CD14-positive monocyte (primary cell): Measurements from ENCODE around the gene KCTD16. TPM values are rescaled to one million over a fixed set of nuclear protein-coding genes. Genes with fewer than 3 reads are reported as not detected.

ENCODE experiments used
- DNase-seq, 3 donors: peaks; one replicate each; pipeline ENCODE4 v3.0.0-alpha.2; 2011 to 2022
- H2AFZ ChIP-seq: 2 replicates; pipeline ENCODE4 v1.6.0; 2012; ENCODE audit warnings: mild to moderate bottlenecking, low read depth, low read length, inconsistent platforms; ENCODE audit not compliant: insufficient read depth, poor library complexity, severe bottlenecking
- H3K27ac ChIP-seq, 2 donors: 1 replicate in 1 of 2; 2 replicates in 1 of 2; pipeline ENCODE4 v1.5.1; 2012 to 2013; ENCODE audit warnings: low read length in 2 of 2, control low read depth in 1 of 2, inconsistent platforms in 1 of 2, low read depth in 1 of 2, mild to moderate bottlenecking in 1 of 2
- H3K27me3 ChIP-seq, 2 donors: one replicate each; pipeline versions ENCODE4 v1.6.0 to v1.6.1; 2011 to 2013; ENCODE audit warnings: low read length in 2 of 2; ENCODE audit not compliant: control insufficient read depth in 2 of 2, insufficient read depth in 2 of 2
- H3K36me3 ChIP-seq, 2 donors: replicated peaks in 1 of 2; 1 replicate in 1 of 2; 2 replicates in 1 of 2; pipeline versions ENCODE4 v1.5.1 to v1.6.1; 2012 to 2013; ENCODE audit warnings: low read length in 2 of 2, control low read depth in 1 of 2, inconsistent platforms in 1 of 2, mild to moderate bottlenecking in 1 of 2; ENCODE audit not compliant: insufficient read depth in 2 of 2, control insufficient read depth in 1 of 2
- H3K4me1 ChIP-seq, 2 donors: 1 replicate in 1 of 2; 2 replicates in 1 of 2; pipeline versions ENCODE4 v1.5.1 to v1.6.1; 2012 to 2013; ENCODE audit warnings: low read length in 2 of 2, control low read depth in 1 of 2, inconsistent platforms in 1 of 2, mild to moderate bottlenecking in 1 of 2, moderate library complexity in 1 of 2; ENCODE audit not compliant: insufficient read depth in 2 of 2, control insufficient read depth in 1 of 2
- H3K4me2 ChIP-seq: replicated peaks from 2 replicates; pipeline ENCODE3; 2012; ENCODE audit warnings: low read length, moderate library complexity, mild to moderate bottlenecking; ENCODE audit not compliant: poor library complexity, severe bottlenecking; ENCODE audit errors: extremely low read depth
- H3K4me3 ChIP-seq, 3 experiments: fragments of 200-600 bp in 1 of 3; sonication (generic) in 1 of 3; replicated peaks in 1 of 3; 1 replicate in 2 of 3; 2 replicates in 1 of 3; pipeline ENCODE4 v1.5.1; 2011 to 2013; ENCODE audit warnings: low read length in 3 of 3, mild to moderate bottlenecking in 3 of 3, control low read depth in 2 of 3, low read depth in 2 of 3, inconsistent platforms in 1 of 3, moderate library complexity in 1 of 3
- H3K79me2 ChIP-seq: 2 replicates; pipeline ENCODE4 v1.6.0; 2012; ENCODE audit warnings: mild to moderate bottlenecking, control low read depth, inconsistent platforms, low read length, moderate library complexity; ENCODE audit not compliant: insufficient read depth
- H3K9ac ChIP-seq: 2 replicates; pipeline ENCODE4 v1.6.0; 2017; ENCODE audit warnings: low read length, mild to moderate bottlenecking; ENCODE audit not compliant: insufficient read depth, poor library complexity, severe bottlenecking
- H3K9me3 ChIP-seq, 2 donors: replicated peaks in 1 of 2; 1 replicate in 1 of 2; 2 replicates in 1 of 2; pipeline versions ENCODE4 v1.5.1 to v1.6.1; 2012 to 2013; ENCODE audit warnings: low read length in 2 of 2, control low read depth in 1 of 2; ENCODE audit not compliant: control insufficient read depth in 1 of 2, insufficient read depth in 1 of 2
- H4K20me1 ChIP-seq: 2 replicates; pipeline ENCODE4 v1.6.0; 2012; ENCODE audit warnings: mild to moderate bottlenecking, low read length, control low read depth, moderate library complexity; ENCODE audit not compliant: insufficient read depth
- H3K27ac Mint-ChIP-seq, 7 donors: one replicate each; pipeline ENCODE4 v1.8.0; 2020; ENCODE audit warnings: mild to moderate bottlenecking in 7 of 7, mixed read lengths in 7 of 7, moderate library complexity in 6 of 7, inconsistent platforms in 2 of 7
- H3K27me3 Mint-ChIP-seq, 3 donors: one replicate each; pipeline ENCODE4 v1.8.0; 2021 to 2022; ENCODE audit warnings: low read depth in 3 of 3, mild to moderate bottlenecking in 3 of 3, mixed read lengths in 3 of 3, moderate library complexity in 3 of 3, inconsistent platforms in 1 of 3
- H3K36me3 Mint-ChIP-seq, 2 donors: one replicate each; pipeline ENCODE4 v1.8.0; 2020; ENCODE audit warnings: mixed read lengths in 2 of 2, inconsistent platforms in 1 of 2, mild to moderate bottlenecking in 1 of 2
- H3K4me1 Mint-ChIP-seq: one replicate; pipeline ENCODE4 v1.8.0; 2020; ENCODE audit warnings: mild to moderate bottlenecking, mixed read lengths
- H3K4me3 Mint-ChIP-seq, 2 donors: one replicate each; pipeline ENCODE4 v1.8.0; 2020; ENCODE audit warnings: mild to moderate bottlenecking in 2 of 2, mixed read lengths in 2 of 2, moderate library complexity in 1 of 2
- H3K9me3 Mint-ChIP-seq, 7 donors: one replicate each; pipeline ENCODE4 v1.8.0; 2020 to 2022; ENCODE audit warnings: mixed read lengths in 7 of 7, mild to moderate bottlenecking in 6 of 7, moderate library complexity in 6 of 7, inconsistent platforms in 2 of 7
- WGBS: methylation state at CpG from one replicate; pipeline ENCODE4 v1.1.5; 2013; ENCODE audit warnings: missing lambda C conversion rate; ENCODE audit not compliant: insufficient coverage; 5-methylcytosine and 5-hydroxymethylcytosine counted together
- intact Hi-C, 2 donors: fragments of 100-400 bp; cut with micrococcal nuclease; formaldehyde crosslinking; loops; one replicate each; pipeline versions ENCODE4 v1.15.0 to v1.15.1; 2023
- polyA plus RNA-seq, 3 donors: library from polyadenylated mRNA; depleted of rRNA in 1 of 3; unstranded in 2 of 3; stranded (reverse) in 1 of 3; fragments of 300-500 nt in 2 of 3; fragments of >200 nt in 1 of 3; fragmentation: Illumina TruSeq in 2 of 3; gene quantifications; 1 replicate in 2 of 3; 2 replicates in 1 of 3; pipeline ENCODE4 v1.2.3, GENCODE V29; 2012 to 2021
- TF ChIP-seq, protein P1 (sequence below): fragments of 200-600 bp; IDR thresholded peaks from one replicate; pipeline ENCODE4 v1.8.0; 2022; ENCODE audit warnings: antibody characterized with exemption, mild to moderate bottlenecking

The KCTD16 gene
- polyA plus RNA-seq, 3 donors, result not detected

DNA sequence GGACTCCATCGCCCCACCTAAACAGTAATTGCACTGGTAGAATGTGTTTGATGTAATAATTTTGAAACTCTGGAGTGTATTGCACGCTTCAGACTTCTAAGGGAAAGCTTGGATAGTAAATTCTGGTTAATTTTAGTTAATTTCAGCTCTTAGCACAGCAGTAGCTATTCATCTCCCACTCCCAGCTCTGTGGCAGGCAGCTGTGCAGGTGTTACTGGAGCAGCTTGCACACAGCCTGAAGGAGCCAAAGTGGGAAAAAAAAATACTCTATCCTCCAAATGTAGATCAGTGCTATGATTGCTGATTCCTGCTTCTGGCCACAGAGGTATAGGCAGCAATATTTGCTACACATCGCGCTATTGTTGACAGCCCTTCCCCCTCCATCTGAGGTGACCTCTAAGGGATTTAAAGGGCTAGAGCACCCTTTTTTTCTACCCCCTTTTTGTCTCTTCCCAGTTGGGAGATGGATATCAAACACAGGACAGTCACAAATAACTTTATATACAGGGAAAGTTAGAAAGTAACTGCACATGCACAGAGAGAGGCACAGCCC lies 97.4 kb downstream of the KCTD16 start:
- Histone ChIP-seq H2AFZ (no peak overlapping the region), H3K27ac (no peak overlapping the region), H3K27me3 (no peaks in the 10 kb centered on the region), H3K9me3 (no peaks in the 10 kb centered on the region), H3K4me2 (no peak overlapping the region), H4K20me1 (no peaks in the 10 kb centered on the region), H3K79me2 (no peaks in the 10 kb centered on the region), H3K4me3 (no peak overlapping the region), H3K4me1 (no peaks in the 10 kb centered on the region), H3K36me3 (no peaks in the 10 kb centered on the region), H3K9ac (no peak overlapping the region)
- Mint-ChIP-seq H3K9me3 (peaks cover 0 to 11% (median 3%) of the 10 kb centered on the region in 7 donors), H3K36me3 (no peaks in the 10 kb centered on the region), H3K4me3 (no peak overlapping the region), H3K27me3 (peaks cover 0 to 4% (median 0%) of the 10 kb centered on the region in 3 donors), H3K27ac (no peak overlapping the region), H3K4me1 (no peaks in the 10 kb centered on the region)
- DNase-seq, result no peak
- TF ChIP-seq, protein P1, sequence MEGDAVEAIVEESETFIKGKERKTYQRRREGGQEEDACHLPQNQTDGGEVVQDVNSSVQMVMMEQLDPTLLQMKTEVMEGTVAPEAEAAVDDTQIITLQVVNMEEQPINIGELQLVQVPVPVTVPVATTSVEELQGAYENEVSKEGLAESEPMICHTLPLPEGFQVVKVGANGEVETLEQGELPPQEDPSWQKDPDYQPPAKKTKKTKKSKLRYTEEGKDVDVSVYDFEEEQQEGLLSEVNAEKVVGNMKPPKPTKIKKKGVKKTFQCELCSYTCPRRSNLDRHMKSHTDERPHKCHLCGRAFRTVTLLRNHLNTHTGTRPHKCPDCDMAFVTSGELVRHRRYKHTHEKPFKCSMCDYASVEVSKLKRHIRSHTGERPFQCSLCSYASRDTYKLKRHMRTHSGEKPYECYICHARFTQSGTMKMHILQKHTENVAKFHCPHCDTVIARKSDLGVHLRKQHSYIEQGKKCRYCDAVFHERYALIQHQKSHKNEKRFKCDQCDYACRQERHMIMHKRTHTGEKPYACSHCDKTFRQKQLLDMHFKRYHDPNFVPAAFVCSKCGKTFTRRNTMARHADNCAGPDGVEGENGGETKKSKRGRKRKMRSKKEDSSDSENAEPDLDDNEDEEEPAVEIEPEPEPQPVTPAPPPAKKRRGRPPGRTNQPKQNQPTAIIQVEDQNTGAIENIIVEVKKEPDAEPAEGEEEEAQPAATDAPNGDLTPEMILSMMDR, result no peak
- no CpG with 5 or more reads among the region's 4 CpGs for WGBS
- intact Hi-C loops, result no loop called here

- no CpG with 5 or more reads among the region's 2 CpGs for WGBS
- no peaks in the 10 kb centered on the region for H3K4me1 ChIP-seq
- no peaks in the 10 kb centered on the region for H3K27me3 ChIP-seq
- Mint-ChIP-seq H3K9me3 (peaks cover 0 to 10% (median 2%) of the 10 kb centered on the region in 7 donors), H3K36me3 (no peaks in the 10 kb centered on the region), H3K4me1 (no peaks in the 10 kb centered on the region), H3K4me3 (no peak overlapping the region), H3K27ac (no peak overlapping the region), H3K27me3 (no peaks in the 10 kb centered on the region)
- intact Hi-C loops, result no loop called here
- H3K27ac ChIP-seq, result no peak overlapping the region
- no peak overlapping the region for H2AFZ ChIP-seq
- no peak for DNase-seq
- no peaks in the 10 kb centered on the region for H4K20me1 ChIP-seq
- no peak overlapping the region for H3K4me3 ChIP-seq
- no peaks in the 10 kb centered on the region for H3K79me2 ChIP-seq
- no peaks in the 10 kb centered on the region for H3K9me3 ChIP-seq
- TF ChIP-seq, protein P1, result no peak
- no peak overlapping the region for H3K9ac ChIP-seq
- H3K4me2 ChIP-seq, result no peak overlapping the region
- no peaks in the 10 kb centered on the region for H3K36me3 ChIP-seq
Observed at GRCh38 chr5:144273232-144274027, 102.8 kb downstream of the KCTD16 start.
